Right forelimb (tissue), 1 donor: Measurements from ENCODE around the gene PIGBOS1.
"Not testable (repeated sequence)": the region's sequence is repeated elsewhere in the genome, so short reads cannot be mapped to it uniquely, and the experiment has no call there.

Source experiments
- DNase-seq: peaks from one replicate; pipeline ENCODE4 v3.0.0-alpha.2; 2018

The PIGBOS1 gene

DNA sequence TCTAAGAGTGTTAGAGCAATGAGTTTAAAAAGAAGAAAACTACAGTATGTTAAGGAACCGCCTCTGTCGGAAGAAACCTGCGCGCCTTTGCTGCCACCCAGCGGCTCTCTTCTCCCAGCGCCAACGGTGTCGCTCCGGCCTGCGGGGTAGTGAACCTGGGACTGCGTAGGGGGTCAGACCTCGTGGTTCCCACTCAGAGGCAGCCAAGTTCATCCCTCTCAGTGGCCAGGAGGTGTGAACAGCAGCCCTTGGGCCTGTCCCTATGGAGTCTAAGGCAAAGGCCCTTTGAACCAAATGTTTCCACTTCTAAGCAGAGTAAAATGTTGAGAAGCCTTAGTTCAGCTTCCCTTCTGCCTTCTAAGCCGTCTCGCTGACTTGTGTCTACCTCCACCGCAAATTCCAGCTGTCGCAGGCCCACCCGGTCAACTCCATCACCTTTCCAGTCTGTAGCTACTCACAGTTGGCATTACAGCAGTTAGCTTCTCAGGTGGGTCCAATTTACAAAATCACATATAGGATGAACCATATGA is 28.3 kb downstream of the PIGBOS1 start:
- peak; percentile 88 for DNase-seq

DNA sequence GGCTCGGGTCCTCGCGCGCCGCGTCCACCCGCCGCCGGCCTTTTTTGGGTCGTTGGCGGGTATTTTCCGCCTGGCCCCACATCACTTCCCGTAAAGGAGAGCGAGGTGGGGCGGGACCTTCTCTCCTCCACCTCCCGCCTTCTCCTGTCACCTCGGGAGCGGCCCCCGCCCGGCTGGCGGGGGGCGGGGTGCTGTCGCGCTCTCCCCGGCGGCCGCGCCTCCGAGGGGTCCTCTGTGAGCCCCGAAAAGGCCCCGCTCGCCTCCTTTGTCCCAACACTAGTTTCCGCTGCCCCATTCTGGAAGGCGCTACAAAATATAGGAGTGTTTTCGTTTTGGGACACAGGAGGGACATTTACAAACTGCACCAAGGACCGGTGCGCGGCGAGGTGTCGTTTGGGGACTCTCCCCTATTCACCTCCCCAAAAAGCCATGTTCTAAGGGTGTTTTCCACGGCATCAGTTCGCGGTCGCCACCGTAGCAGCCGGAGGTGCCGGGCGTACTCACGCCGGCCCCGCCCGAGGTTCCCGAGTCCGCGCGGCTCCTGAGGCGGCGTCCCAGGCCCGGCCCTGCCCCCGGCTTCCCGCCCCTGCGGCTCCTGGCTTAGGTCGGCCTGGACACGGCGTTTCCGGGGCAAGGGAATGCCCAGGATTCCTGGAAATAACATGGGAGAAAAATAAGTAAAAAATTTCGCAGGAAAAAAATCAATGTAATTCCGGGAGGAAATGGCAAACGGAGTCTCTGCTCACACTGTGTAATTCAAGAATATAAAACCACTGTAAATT is 29.0 kb downstream of the PIGBOS1 start, which contains the start of gene RAB27A:
Gene RAB27A (minus strand): TSS at position 68 of the 782 bp plus-strand sequence. CDS start 54,879 bp downstream, outside the sequence.
- peak; percentile 83 for DNase-seq

DNA sequence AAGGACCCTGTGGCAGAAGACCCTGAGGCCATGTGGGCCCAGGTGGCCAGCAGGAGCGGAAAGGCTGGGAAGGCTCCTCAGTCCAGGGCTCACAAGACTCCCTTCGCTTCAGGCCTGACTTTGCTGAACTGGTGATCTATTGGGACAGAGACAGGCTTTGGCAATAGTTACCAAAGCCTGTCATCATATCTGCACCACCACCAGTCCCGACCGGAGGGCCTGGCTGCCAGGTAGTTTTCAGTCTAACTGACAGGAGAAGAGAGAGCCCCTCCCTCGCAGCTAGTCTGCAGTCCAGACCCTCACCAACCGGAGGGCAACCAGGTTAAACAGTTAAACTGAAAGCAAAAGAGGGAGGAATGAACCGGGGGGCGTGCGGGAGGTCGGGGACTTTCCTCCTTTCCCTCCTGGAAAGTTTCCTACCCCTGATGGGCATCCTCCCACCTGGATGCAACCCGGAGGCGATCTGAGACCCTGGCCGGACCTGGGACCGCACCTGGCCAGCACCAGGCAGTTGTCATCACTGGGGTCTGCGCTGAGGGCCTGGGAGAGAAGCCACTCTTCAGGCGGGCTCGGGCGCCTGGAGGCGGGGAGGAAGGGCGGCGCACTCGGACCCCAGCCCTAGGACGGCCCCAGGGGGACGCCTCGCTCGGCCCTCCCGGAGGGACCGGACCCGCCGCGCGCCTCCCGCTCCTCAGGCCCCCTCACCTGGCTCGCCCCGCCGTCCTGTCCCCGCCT is 29.7 kb downstream of the PIGBOS1 start:
- peak; percentile 56 for DNase-seq

DNA sequence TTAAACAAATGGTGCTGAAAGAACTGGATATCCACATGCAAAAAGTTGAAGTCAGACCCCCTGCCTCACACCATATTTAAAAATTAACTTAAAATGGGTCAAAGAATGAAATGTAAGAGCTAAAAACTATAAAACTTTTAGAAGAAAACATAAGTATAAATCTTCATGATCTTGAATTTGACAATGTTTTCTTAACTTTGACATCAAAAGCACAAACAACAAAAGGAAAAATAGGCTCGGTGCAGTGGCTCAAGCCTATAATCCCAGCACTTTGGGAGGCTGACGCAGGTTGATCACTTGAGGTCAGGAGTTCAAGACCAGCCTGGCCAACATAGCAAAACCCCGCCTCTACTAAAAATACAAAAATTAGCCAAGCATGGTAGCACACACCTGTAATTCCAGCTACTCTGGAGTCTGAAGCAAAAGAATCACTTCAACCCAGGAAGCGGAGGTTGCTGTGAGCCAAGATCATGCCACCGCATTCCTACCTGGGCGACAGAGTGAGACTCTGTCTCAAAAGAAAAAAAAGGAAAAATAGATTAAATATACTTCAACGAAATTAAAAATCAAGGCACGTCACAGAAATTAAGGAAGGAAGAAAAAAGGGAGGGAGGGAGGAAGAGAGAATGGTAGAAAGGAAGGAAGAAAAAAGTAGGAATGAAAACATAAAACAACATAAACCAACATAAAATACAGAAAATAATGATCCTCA is 30.8 kb downstream of the PIGBOS1 start:
- DNase-seq: no peak

DNA sequence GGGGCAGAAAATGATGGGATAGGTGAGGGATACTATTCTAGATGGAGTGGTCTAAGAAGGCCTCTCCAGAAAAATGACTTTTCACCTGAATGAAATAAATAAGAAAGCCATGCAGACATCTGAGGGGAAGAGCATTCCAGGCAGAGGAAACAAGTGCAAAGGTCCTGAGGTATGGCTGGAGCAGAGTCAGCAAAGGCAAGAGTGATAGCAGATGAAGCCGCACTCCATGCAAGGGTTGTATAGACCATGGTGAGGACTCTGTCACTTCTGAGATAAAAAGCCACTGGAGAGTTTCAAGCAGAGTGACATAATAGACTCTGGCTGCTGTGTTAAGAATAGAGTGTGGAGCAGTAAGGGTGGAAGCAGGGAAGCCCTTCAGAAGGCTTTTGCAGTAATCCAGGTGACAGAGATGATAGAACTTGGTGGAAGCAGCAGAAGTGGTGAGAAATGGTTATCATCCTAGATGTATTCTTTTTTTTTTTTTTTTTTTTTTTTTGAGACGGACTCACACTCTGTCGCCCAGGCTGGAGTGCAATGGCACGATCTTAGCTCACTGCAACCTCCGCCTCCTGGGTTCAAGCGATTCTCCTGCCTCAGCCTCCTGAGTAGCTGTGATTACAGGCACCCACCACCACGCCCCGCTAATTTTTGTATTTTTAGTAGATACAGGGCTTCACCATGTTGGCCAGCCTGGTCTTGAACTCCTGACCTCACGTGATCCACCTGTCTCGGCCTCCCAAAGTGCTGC is 32.3 kb downstream of the PIGBOS1 start:
- not testable (repeated sequence) for DNase-seq

DNA sequence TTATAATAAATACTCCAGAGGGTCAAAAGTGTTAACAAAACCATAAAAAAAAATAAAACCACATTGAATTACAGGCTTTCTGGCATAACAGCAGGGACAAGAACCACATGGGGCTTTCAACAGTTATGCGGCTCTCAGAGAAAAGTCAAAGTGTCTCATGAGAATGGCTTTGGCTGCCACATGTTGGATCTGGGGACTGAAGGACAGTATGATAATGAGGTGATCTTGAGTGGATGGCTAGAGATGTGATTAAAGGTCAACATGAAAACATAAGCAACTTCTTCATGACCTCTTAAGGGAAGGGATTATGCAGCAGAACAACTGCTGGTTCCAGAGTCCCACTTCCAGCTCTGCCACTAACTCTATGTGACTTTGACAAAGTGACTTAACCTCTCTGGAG is 34.5 kb downstream of the PIGBOS1 start:
- no peak for DNase-seq

DNA sequence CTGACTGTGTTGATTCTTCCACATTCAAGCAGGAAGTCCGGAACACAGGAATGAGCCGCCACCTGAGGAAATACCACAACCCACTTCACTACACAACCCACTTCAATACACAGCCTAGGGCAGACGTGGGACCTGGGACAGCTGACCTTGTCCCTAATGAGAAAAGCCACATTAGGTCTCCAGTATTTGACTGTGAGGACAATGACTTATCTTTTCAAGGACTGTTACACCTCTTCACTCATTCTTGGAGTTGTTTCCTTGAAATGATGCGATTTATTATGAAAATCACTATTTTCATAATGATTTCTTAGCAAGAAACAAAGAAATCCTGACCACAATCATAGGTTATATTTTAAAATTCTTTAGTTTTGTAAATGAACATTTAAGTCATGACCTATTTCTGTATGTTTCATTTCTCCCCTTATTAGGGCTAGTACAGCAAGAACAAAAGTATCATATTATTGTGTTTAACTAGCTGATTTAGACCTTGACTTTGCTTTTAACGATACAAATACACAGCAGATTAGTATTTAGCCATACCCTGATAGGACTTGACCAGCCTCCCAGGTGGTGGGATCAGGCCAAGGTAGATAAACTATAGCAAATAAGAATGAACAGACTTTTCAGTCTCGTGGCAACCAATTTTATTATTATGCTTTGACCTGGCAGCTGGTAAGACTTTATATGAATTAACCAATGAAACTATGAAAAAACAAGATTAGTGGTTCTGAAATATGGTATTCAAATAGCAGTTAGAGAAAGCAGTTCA is 35.4 kb downstream of the PIGBOS1 start:
- DNase-seq: no peak

DNA sequence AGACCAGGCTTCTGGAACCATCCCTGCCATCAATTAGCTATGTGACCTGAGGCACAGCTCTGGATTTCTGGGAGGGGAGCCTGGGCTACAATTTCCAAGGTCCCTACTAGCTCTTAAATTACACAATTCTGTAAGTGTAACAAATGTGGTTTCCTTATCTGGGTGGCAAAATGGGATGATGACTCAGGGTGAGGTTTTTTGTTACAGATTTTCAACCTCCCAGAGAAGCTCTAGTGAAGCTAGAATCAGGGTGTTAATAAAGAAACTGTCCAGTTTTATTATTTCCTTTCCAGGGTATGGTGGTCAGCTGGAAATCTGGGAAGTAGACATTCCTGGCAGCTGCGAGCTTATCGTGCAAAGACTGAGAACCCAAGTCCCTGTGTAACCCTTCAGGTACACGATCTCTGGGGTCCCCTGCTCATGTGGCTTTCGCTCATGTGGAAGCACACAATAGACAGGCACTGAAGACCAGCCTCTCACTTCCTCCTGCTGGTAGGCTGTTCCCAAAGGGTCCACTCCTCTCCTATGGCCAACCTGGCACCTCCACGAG is 36.6 kb downstream of the PIGBOS1 start:
- DNase-seq: no peak

DNA sequence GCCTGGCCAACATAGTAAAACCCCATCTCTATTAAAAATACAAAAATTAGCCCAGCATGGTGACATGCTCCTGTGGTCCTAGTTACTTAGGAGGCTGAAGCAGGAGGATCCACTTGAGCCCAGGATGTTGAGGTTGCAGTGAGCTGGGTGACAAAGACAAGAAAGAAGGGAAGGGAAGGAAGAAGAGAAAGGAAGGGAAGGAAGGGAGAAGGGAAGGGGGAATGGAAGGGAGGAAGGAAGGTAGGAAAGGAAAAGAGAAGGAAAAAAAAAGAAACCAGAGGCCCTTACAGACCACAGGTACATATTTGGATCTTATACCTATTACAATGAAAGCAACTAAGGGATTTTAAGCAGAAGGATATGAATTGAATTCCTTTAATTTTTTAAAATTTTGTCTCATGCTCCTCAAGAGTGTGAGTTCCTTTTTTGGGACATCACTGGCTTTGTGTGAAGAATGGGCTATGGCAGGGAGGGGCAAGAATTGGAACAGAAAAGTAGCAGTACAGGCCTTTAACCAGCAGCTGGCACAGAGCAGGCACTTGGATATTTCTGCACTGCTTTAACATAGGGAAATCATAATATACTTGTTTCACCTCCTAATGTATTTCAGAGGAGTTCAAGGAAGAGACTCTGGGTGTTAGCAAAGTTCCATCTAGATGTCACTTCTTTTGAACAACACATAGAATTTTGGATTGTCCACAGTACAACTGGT is 37.2 kb downstream of the PIGBOS1 start:
- DNase-seq: no peak

DNA sequence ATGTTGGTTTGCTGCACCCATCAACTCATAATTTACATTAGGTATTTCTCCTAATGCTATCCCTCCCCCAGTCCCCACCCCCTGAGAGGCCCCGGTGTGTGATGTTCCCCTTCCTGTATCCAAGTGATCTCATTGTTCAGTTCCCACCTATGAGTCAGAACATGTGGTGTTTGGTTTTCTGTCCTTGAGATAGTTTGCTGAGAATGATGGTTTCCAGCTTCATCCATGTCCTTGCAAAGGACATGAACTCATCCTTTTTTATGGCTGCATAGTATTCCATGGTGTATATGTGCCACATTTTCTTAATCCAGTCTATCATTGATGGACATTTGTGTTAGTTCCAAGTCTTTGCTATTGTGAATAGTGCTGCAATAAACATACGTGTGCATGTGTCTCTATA is 38.3 kb downstream of the PIGBOS1 start:
- DNase-seq: not testable (repeated sequence)

DNA sequence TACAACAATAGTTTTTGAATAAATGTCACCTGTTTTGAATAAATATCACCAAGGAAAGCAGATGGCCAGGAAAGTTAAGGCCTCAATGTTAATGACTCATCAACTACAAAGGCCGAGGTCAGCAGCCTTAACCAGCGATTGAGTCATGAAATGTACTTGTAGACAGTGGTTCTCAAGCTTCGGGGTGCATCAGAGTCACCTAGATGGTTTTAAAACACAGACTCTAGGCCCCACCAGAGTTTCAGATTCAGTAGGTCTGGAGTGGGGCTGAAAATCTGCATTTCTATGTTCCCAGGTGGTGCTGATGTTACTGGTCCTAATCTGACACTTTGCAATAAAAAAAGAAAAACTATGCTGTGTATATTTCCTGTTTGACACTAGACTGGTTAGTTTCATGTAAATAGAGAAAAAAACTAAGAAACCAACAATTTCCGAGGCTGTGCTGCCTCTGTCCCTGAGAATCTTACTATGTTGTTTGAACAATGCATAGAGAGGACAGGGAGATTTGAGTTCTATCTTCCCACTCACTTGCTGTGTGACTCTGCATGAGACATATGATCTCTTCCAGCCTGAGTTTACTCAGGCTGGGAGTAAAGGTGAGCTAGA is 39.1 kb downstream of the PIGBOS1 start:
- DNase-seq: no peak

DNA sequence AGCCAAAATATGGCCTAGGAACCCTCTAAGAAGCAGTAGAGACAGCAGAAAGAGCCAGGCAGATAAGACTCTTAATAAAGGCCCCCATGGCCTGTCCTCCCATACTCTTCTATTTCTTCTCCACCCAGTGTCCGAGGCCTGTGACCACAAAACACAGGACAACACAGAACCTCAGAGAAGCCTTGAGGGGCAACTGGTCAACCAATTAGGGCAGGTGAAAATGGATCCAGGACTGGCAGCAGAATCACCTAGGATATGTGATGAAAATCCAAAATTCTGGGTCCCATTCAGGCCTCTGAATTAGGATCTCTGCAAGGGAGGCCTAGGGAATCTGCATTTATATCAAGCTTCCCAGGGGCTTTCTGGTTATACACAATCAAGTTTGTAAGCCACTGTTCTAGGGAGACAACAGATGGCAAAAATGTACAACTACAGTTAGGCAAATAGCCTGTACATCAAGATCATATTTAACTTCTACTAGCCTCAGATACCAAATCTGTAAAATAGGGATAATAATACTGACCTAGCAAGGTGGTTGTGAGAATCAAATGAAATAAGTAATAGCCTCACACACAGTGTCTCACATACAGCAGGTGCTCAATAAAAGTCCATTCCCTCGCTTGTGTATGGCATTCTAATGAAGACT is 39.7 kb downstream of the PIGBOS1 start:
- no peak for DNase-seq

DNA sequence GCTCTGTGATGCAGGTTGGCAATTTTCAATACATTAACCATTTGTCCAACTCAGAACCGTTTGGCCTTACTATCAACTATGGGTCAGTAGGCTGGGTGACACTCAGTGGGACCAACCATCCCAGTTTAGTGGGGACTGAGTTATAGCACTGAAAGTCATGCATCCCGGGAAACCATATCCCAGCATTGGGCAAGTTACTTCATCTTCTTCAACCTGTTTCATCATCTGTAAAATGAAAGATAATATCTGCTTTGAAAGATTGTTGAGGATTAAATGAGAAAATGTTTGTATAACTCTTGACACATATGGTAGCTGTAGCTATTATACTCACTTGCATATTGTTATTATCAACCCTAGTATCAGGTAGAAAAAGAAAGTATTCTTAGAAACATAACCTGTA is 41.2 kb downstream of the PIGBOS1 start:
- no peak for DNase-seq

DNA sequence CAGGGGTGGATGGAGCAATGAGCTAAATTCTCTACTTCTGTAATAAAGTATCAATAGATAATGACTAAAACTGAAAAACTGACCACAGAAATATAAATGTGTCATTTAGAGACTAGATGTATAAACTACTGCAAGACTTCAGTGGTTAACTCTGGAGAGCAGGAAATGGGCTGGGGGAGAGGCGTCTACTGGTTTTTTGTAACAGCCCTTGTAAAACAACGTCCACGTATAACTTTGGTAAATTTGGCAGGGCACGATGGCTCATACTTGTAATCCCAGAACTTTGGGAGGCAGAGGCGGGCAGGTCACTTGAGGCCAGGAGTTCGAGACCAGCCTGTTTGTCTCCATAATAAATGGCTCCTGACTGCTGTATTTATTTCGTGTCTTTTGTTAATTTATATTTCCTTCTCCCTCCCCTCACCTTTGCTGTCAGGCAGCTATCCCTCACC is 41.8 kb downstream of the PIGBOS1 start:
- DNase-seq: no peak

DNA sequence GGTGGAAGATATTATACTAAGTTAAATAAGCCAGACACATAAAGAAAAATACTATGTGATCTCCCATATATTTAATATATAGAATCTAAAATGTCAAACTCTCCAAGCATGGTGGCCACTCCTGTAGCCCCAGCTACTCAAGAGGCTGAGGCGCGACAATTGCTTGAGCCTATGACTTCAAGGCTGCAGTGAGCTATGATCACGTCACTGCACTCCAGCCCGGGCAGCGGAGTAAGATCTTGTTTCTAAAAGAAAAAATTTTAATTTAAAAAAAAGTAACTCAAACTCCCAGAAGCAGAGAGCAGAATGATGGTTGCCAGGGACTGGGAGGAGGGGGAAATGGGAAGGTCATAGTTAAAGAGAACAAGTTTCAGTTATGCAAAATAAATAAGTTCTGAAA is 42.6 kb downstream of the PIGBOS1 start:
- DNase-seq: no peak

DNA sequence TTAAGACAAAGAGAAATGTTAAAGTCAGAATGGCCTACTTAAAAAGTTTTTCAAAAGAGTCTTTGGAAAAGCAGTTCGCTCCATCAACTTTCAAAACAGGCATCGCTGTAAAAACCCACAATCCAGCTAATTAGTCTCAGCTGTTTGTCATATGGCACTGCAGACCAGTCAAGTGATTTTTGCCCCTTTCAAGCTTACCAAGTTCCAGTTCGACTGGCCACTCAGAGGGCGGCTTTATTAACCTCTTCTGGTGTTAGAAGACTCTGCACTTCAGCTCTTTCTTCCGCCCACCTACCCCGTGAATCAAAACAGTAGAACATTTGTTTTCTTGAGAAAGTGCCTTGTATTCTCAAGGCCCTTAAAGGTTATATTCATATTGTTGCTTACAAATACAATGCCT is 48.6 kb downstream of the PIGBOS1 start:
- no peak for DNase-seq

DNA sequence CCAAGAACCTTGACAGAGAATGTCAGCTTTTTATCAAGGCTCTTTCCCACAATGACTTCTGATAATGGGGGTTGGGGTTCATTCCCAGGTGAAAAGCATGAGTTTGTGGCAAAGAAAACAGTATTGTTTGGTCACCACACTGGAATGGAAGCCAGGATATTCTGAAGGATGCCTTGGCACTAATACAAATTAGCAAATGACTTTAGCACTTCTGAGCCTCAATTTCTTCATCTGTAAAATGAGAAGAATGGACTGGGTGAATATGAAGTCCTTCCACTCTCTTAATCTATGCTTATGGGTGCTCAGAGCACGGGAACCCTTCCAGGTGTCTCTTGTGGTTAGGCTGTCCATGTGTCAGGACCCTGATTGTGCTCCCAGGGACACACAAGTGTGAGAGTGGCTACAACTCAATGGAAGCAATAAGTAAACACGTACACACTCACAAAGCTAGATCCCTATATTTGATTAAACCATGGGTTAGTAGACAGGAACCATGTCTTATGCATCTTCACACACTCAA is 50.7 kb downstream of the PIGBOS1 start:
- no peak for DNase-seq

DNA sequence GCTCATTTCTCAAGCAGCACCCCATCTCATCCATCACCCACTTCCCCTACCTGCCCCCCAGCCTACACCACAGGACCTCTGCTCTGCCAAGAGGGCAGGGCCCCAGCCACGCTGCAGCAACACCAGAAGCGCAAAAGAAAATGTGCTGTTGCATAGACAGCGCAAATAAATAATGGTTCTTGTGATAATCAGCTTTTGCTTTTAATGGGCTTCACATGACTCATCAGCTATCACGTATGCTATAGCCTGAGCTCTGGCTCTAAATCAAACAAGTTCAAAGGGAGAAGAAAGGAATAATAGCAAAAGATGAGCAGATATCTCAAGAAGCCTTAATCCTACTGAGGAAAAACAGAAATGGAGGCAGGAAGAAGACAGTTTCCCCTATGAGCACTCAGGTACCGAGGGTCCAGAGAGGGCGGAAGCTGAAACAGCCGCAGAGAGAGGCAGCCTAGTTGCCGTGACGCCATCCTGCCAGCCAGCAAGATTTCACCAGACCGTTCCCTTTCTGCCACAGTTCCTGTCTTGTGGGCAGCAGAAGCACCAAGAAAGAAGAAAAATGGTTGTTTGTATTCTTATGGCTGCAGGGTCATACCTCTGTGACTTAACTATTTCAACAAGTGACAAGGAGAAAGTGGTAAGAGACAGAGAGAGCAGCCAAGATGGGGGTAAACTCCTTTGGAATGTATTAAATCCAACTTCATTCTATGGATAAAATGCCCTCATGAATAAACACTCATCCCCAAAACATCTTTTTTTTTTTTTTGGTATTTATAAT is 51.3 kb downstream of the PIGBOS1 start:
- DNase-seq: no peak
